Neural cell (in vitro differentiated cells): Measurements from ENCODE around the gene FBXW2. TPM values are rescaled to one million over a fixed set of nuclear protein-coding genes. Genes with fewer than 3 reads are reported as not detected.
A peak's percentile ranks its signal among the peaks of the same experiment; 100 is the strongest.

Experiments
- H2AFZ ChIP-seq: fragments of 200-600, 300-800 bp; sonication (generic), shearing (Covaris generic); 2 replicates; pipeline ENCODE4 v1.6.0; 2014; ENCODE audit warnings: low read depth, mild to moderate bottlenecking, antibody characterized with exemption, low read length, moderate library complexity
- H3F3A ChIP-seq: fragments of 200-600 bp; shearing (Covaris generic); 2 replicates; pipeline ENCODE4 v1.6.1; 2016; ENCODE audit warnings: mild to moderate bottlenecking, moderate library complexity, mixed read lengths, antibody characterized with exemption, low read length; ENCODE audit not compliant: insufficient read depth, poor library complexity, severe bottlenecking
- H3K27ac ChIP-seq: fragments of 200-600, 300-800 bp; sonication (generic), shearing (Covaris generic); 2 replicates; pipeline ENCODE4 v1.5.1; 2014; ENCODE audit warnings: mild to moderate bottlenecking, low read length, moderate library complexity
- H3K27me3 ChIP-seq: fragments of 300-800, 200-600 bp; sonication (generic), shearing (Covaris generic); 2 replicates; pipeline ENCODE4 v1.6.0; 2014; ENCODE audit warnings: mild to moderate bottlenecking, low read depth, low read length, moderate library complexity; ENCODE audit not compliant: insufficient read depth
- H3K36me3 ChIP-seq: fragments of 300-800, 200-600 bp; sonication (generic), shearing (Covaris generic); 2 replicates; pipeline ENCODE4 v1.5.1; 2014; ENCODE audit warnings: mild to moderate bottlenecking, antibody characterized with exemption, low read length, moderate library complexity; ENCODE audit not compliant: insufficient read depth
- H3K4me2 ChIP-seq: fragments of 300-800, 200-600 bp; sonication (generic), shearing (Covaris generic); 2 replicates; pipeline ENCODE4 v1.6.0; 2014; ENCODE audit warnings: mild to moderate bottlenecking, low read length
- H3K4me3 ChIP-seq: fragments of 300-800, 200-600 bp; sonication (generic), shearing (Covaris generic); 2 replicates; pipeline ENCODE4 v1.5.1; 2014; ENCODE audit warnings: mild to moderate bottlenecking, low read length, moderate library complexity
- H3K79me2 ChIP-seq: fragments of 200-600 bp; shearing (Covaris generic); replicated peaks from 2 replicates; pipeline ENCODE4 v1.6.0; 2014; ENCODE audit warnings: mild to moderate bottlenecking, low read length, moderate library complexity; ENCODE audit not compliant: insufficient read depth
- H3K9ac ChIP-seq: fragments of 300-800, 200-600 bp; sonication (generic), shearing (Covaris generic); 2 replicates; pipeline ENCODE4 v1.6.1; 2016; ENCODE audit warnings: mild to moderate bottlenecking, low read length, mixed read lengths
- H3K9me2 ChIP-seq: fragments of 200-600 bp; shearing (Covaris generic); 2 replicates; pipeline ENCODE4 v1.6.1; 2016; ENCODE audit warnings: mild to moderate bottlenecking, low read length, mixed read lengths; ENCODE audit not compliant: insufficient read depth
- H3K9me3 ChIP-seq: fragments of 200-600, 300-800 bp; sonication (generic), shearing (Covaris generic); 2 replicates; pipeline ENCODE4 v1.6.1; 2016; ENCODE audit warnings: mild to moderate bottlenecking, mixed run types, low read length, moderate library complexity, mixed read lengths
- H4K20me1 ChIP-seq: fragments of 200-600 bp; shearing (Covaris generic); 2 replicates; pipeline ENCODE4 v1.6.1; 2016; ENCODE audit warnings: mild to moderate bottlenecking, mixed run types; ENCODE audit not compliant: insufficient read depth
- CTCF ChIP-seq: fragments of 450-650 bp; IDR thresholded peaks from 2 replicates; pipeline ENCODE4 v1.5.1; 2014; ENCODE audit warnings: antibody characterized with exemption, mild to moderate bottlenecking, moderate library complexity; ENCODE audit not compliant: poor library complexity, severe bottlenecking
- EP300 ChIP-seq: fragments of 450-650 bp; conservative IDR thresholded peaks from 2 replicates; pipeline ENCODE4 v1.6.1; 2014; ENCODE audit warnings: antibody characterized with exemption, mild to moderate bottlenecking, moderate library complexity; ENCODE audit not compliant: poor library complexity, severe bottlenecking
- MXI1 ChIP-seq: fragments of 450-650 bp; conservative IDR thresholded peaks from 2 replicates; pipeline ENCODE4 v1.6.1; 2014; ENCODE audit warnings: antibody characterized with exemption, mild to moderate bottlenecking; ENCODE audit not compliant: poor library complexity, severe bottlenecking
- POLR2AphosphoS5 ChIP-seq: IDR thresholded peaks from 2 replicates; pipeline ENCODE4 v1.6.1; 2012
- RAD21 ChIP-seq: fragments of 450-650 bp; conservative IDR thresholded peaks from 2 replicates; pipeline ENCODE4 v1.6.1; 2014; ENCODE audit warnings: antibody characterized with exemption, mild to moderate bottlenecking, moderate library complexity
- REST ChIP-seq: IDR thresholded peaks from 2 replicates; pipeline ENCODE4 v1.6.1; 2012; ENCODE audit warnings: borderline replicate concordance
- SMC3 ChIP-seq: fragments of 450-650 bp; conservative IDR thresholded peaks from 2 replicates; pipeline ENCODE4 v1.6.1; 2014; ENCODE audit warnings: antibody characterized with exemption, mild to moderate bottlenecking, moderate library complexity; ENCODE audit not compliant: poor library complexity
- TAF1 ChIP-seq: IDR thresholded peaks from 2 replicates; pipeline ENCODE4 v1.6.1; 2012; ENCODE audit warnings: low read depth
- polyA plus RNA-seq: library from polyadenylated mRNA; depleted of rRNA; stranded (reverse); fragments of >200 nt; gene quantifications from 2 replicates; pipeline ENCODE4 v1.2.3, GENCODE V29; 2014

Gene FBXW2
- polyA plus RNA-seq, 1 donor from 2014 or later: 49.5 TPM

GRCh38 chr9:120711354-120711753 lies 81.9 kb downstream of the FBXW2 start:
- H3K27ac ChIP-seq: no peak overlapping the region
- peaks cover 74% of the 10 kb centered on the region for H3K79me2 ChIP-seq

GRCh38 chr9:120710110-120710981 lies 82.9 kb downstream of the FBXW2 start:
- Histone ChIP-seq H3F3A (no peaks in the 10 kb centered on the region), H2AFZ (no peak overlapping the region), H3K4me3 (peak overlapping the region; percentile 92), H3K4me2 (peak overlapping the region; percentile 92), H3K9me2 (no peaks in the 10 kb centered on the region), H3K36me3 (no peaks in the 10 kb centered on the region), H3K79me2 (peaks cover 77% of the 10 kb centered on the region), H3K27ac (no peak overlapping the region), H3K27me3 (no peaks in the 10 kb centered on the region), H4K20me1 (peaks cover 20% of the 10 kb centered on the region), H3K9me3 (no peaks in the 10 kb centered on the region), H3K9ac (no peak overlapping the region)
- TF ChIP-seq CTCF: no peak
- no peak for TF ChIP-seq SMC3
- TF ChIP-seq REST: no peak
- no peak for TF ChIP-seq EP300
- no peak for TF ChIP-seq TAF1
- no peak for TF ChIP-seq MXI1

More at GRCh38 chr9:120711354-120711753, 81.9 kb downstream of the FBXW2 start:
- Histone ChIP-seq H4K20me1 (peaks cover 20% of the 10 kb centered on the region), H3K4me2 (peak overlapping the region; percentile 92), H2AFZ (no peak overlapping the region), H3F3A (no peaks in the 10 kb centered on the region), H3K4me3 (peak overlapping the region; percentile 92), H3K9me3 (no peaks in the 10 kb centered on the region), H3K9ac (no peak overlapping the region), H3K27me3 (no peaks in the 10 kb centered on the region), H3K9me2 (no peaks in the 10 kb centered on the region), H3K36me3 (no peaks in the 10 kb centered on the region)
- no peak for TF ChIP-seq POLR2AphosphoS5
- TF ChIP-seq CTCF: no peak
- no peak for TF ChIP-seq REST
- TF ChIP-seq SMC3: no peak
- no peak for TF ChIP-seq RAD21
